ENCODE measurements around the gene FANCM.
A peak's percentile ranks its signal among the peaks of the same experiment; 100 is the strongest.
"Not testable (repeated sequence)": the region's sequence is repeated elsewhere in the genome, so short reads cannot be mapped to it uniquely, and the experiment has no call there.

The FANCM gene

GRCh38 chr14:45144658-45145057 is 8.9 kb downstream of the FANCM start:
- no peak for DNase-seq (ENCODE audit: low spot score)

GRCh38 chr14:45145214-45145613 is 9.5 kb downstream of the FANCM start:
- DNase-seq (ENCODE audit: low spot score), result no peak

DNA sequence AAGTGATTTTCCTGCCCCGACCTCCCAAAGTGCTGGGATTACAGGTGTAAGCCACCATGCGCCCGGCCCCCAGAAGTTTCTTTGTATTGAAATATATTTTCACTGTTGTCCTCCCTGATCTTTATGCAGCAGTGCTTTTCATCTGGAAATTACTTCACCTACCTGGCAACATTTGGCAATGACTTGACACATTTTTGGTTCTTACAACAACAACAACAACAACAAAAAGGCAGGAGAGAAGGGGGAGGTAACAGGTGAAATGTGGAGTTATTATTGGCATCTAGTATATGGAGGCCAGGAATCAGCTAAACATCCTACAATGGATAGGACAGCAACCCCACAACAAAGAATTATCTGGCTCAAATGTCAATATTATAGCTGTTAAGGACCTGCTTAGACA is 13.9 kb downstream of the FANCM start:
- no peak for DNase-seq (ENCODE audit: low spot score)

GRCh38 chr14:45150386-45150890 is 14.7 kb downstream of the FANCM start:
- DNase-seq (ENCODE audit: low spot score), result no peak

DNA sequence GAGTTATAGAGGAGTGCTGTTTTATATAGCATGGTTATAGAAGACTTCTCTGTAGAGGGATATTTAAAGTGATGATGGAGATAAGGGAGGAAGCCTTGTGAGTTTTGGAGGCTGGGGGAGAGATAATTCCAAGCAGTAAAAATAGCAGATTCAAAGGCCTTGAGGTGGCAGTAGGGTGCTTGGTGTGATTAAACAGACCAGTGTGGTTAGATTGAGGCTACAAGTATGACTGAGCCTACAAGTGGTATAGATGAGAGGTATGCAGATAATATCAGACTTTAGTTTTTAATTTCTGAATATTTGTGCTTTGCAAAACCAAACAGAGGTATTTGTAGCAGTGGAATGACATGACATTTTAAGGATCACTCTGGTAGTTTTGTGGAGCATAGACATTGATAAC is 20.3 kb downstream of the FANCM start:
- DNase-seq (ENCODE audit: low spot score), result no peak

DNA sequence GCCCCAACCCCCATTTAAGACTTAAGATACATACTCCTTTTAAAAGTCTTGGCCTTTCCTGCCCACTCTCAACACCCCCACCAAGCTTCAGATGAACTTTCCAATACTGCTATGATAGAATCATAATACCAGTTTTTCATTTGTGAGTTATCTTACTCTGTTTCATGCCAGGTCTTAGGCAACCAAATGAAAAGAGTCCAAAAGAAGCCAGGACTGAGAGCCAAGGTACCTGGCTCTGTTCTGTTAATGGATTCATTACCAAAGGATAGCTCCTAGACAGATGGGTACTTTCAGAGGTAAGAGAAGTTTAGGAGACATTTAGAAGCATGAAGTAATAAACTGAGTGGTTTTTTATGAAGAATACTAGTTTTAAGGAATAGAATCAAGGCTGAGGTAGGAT is 34.2 kb downstream of the FANCM start:
- no peak for DNase-seq (ENCODE audit: low spot score)

- DNase-seq (ENCODE audit: low spot score), result peak; percentile 23
Observed at GRCh38 chr14:45177076-45177475, 41.3 kb downstream of the FANCM start.

DNA sequence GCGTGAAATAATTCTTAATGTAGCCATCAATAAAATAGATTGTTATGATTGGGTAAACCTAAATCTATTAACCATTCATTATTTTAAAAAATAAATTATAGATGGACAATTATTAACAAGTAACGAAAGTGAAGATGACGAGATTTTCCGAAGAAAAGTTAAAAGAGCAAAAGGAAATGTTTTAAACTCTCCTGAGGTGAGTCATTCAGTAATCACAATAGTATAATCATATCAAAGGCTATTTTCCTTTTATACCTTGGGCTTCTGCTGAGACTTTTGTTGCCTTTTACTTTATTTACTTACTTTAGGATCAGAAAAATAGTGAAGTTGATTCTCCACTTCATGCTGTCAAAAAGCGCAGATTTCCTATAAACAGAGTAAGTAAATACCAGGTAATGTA is 45.6 kb downstream of the FANCM start:
- DNase-seq (ENCODE audit: low spot score), result no peak

GRCh38 chr14:45181806-45182205 is 46.1 kb downstream of the FANCM start:
- DNase-seq (ENCODE audit: low spot score), result no peak

DNA sequence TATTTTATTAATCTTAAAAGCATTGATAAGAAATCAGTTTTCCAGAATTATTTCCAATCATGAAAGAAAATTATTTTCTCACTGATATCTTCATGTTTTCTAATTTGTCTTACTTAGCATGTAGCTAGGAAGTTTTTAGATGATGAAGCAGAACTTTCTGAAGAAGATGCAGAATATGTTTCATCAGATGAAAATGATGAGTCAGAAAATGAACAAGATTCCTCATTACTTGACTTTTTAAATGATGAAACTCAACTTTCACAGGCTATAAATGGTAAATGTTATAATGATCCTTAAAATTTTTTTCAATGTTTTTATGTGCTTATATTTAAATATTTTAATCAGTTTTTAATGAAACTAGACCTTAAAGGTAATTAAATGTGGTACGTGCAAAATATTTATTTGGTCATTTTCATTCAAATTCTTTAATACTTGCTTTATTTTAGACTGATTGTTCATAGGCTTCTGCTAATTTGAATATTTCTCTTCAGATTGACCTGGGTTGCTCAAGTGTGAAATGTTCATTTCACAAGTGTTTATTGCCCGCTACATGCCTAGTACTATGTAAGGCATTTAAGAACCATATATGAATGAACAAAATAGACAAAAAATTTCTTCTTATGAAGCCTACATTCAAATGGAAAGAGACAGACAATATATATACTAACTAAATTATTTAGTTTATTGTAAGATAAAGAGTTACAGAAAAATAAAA is 49.5 kb downstream of the FANCM start:
- DNase-seq (ENCODE audit: low spot score), result peak; percentile 21

DNA sequence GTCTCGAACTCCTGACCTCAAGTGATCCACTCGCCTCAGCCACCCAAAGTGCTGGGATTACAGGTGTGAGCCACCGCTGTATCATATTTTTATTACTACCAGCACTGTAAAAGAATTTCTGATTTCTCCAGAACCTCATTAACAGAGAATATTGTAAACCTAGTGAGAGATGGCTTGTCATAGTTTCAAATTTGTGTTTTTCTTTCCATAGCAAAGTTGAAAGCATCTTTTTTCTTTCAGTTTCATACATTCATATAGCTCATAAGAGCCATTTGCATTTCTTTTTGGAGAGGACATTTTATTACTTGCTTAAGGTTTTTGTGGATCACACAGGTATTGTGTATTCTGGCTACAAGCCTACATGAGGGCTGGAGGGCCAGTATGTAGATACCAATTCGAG is 59.2 kb downstream of the FANCM start:
- DNase-seq (ENCODE audit: low spot score), result no peak

DNA sequence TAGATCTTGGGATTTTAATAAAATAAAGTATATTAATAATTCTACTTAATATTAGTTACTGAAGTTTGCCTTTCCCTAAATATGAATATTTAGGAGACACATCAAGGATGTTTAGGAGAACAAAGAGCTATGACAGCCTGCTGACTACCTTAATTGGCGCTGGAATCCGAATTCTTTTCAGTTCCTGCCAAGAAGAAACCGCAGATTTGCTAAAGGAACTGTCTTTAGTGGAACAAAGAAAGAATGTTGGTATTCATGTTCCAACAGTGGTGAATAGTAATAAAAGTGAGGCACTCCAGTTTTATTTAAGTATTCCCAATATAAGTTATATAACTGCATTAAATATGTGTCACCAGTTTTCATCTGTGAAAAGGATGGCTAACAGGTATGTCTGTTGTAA is 62.8 kb downstream of the FANCM start:
- no peak for DNase-seq (ENCODE audit: low spot score)

- peak; percentile 39 for DNase-seq (ENCODE audit: low spot score)
Observed at GRCh38 chr14:45199230-45199629, 63.5 kb downstream of the FANCM start.

GRCh38 chr14:45201905-45202304 is 66.2 kb downstream of the FANCM start:
- DNase-seq (ENCODE audit: low spot score), result no peak

DNA sequence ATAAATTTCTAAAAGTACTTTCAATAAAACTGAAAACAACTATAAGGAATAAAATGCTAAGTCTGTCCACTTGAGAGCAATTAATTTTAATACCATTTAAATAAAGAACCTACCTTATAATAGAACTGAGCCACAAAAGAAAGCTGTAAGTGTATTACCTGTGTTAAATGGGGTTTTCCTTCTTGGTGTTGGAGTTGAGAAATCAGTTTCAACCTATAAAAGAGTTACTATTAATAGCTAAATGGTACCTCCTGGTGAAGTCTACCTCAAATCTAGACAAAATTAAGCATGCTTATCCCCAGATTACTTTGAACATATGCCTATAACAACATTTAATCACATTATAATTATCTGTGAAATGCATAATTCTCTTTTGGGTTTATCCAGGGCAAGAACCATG is 68.5 kb downstream of the FANCM start:
- DNase-seq (ENCODE audit: low spot score), result no peak

- DNase-seq (ENCODE audit: low spot score), result no peak
Observed at GRCh38 chr14:45210159-45210558, 74.4 kb downstream of the FANCM start.

DNA sequence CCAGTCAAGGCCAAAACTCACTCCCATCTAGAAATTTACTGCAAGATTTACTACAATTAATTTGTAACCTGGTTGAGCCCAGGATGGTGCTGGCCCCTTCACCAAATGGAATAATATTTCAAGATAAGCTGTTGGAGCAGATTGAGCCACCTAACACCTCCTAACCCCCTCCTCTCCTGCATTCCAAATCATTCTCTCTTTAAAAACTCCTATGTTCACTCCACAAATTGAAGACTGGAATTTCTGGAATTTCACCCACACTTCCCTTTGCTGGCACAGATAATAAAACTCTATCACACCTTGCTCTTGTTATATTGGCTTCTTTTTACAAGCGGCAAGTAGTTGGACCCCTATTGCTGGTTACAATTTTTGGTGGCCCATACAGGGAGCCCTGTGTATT is 75.6 kb downstream of the FANCM start:
- no peak for DNase-seq (ENCODE audit: low spot score)

DNA sequence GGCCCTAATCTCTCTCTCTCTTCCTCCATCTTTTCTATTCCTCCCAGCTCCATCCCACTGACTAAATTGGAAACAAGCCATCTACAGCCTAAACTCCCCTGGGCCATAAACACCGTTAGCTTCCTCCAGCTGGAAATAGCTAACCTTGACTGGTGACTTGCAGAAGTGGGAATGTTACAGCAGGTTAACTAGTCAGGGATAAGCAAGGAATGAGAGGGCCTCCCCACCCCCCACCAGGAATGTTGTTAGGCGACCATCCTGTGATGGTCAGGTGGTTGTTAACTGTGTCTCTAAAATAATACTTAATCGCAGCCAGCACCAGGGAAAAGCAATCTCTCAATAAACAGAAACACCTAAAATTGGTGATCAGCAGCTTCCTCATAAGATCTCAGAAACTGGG is 76.5 kb downstream of the FANCM start:
- no peak for DNase-seq (ENCODE audit: low spot score)

- DNase-seq (ENCODE audit: low spot score), result not testable (repeated sequence)
Observed at GRCh38 chr14:45213716-45214115, 78.0 kb downstream of the FANCM start.

DNA sequence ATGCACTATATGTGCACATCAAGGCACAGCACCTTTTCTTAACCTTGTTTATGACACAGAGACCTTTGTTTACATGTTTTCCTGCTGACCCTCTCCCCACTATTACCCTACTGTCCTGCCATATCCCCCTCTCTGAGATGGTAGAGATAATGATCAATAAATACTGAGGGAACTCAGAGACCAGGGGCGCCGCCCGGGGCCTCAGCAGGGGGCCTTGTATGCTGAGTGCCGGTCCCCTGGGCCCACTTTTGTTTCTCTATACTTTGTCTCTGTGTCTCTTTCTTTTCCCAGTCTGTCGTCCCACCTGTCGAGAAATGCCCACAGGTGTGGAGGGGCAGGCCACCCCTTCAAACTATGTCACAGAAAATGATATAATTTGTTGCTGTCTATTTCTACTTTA is 78.6 kb downstream of the FANCM start:
- not testable (repeated sequence) for DNase-seq (ENCODE audit: low spot score)

- DNase-seq (ENCODE audit: low spot score), result no peak
Observed at GRCh38 chr14:45222485-45223262, 86.9 kb downstream of the FANCM start.

DNA sequence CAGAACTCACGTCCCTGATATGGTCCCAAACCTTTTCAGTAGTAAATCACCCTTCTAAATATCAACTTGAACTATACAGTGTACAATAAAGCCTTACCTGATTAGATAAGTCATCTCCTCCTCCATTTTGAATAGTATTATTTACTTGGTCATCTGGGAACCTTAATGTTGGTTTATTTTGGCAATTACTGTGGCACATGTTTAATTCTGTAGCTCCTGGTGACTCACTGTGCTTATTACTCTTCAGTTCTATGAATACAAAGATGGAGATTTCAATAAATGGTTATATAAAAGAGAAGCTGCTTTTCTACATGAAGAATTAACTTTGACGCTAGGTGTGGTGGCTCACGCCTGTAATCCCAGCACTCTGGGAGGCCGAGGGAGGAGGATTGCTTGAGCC is 91.8 kb downstream of the FANCM start:
- no peak for DNase-seq (ENCODE audit: low spot score)

- DNase-seq (ENCODE audit: low spot score), result no peak
Observed at GRCh38 chr14:45238988-45239387, 103.3 kb downstream of the FANCM start.

DNA sequence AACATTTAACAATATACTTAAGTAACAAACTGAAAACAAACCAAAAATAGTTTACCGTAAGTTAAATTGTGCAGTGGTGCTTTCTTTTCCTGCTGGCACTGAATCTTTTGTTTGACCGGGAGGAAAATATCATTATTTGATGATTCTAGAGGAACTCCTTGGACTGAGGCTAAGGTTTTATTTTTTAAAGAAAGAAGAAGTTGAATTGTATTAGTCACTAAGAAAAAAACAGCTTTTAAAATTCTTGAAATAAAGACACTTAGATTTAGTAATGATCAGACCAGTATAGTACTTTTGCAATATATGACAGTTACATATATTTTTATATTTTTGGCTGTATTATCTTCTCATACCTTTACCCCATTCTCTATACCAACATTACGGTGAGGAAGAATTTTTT is 107.0 kb downstream of the FANCM start:
- DNase-seq (ENCODE audit: low spot score), result no peak

Measured in AG20443 (cell line).